Measurements from ENCODE around the gene EIF2S2.

The EIF2S2 gene

DNA sequence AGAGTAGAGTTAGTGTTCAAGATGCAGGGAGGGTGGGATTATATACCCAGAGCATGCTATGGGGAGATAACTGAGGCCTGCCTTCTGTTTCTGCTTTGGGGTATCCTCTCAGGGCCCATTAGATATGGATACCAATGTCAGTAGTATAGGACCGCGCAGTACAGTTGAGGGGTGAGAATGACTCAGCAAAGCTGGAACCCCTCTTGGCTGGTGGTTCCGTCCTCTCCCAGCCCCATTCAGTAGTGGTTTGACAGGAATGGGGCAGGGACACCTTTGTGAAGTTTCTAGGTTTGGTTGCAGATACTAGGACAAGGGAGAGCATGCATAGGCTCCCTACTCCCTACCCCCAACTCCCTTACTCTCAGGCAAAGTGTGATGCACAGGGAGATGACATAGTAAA lies 47.8 kb downstream of the EIF2S2 start:
- no peak for DNase-seq (ENCODE audit: low read depth in 2 of 2)

GRCh38 chr20:34062570-34063482 lies 49.2 kb downstream of the EIF2S2 start:
- DNase-seq (ENCODE audit: low read depth in 2 of 2): no peak

DNA sequence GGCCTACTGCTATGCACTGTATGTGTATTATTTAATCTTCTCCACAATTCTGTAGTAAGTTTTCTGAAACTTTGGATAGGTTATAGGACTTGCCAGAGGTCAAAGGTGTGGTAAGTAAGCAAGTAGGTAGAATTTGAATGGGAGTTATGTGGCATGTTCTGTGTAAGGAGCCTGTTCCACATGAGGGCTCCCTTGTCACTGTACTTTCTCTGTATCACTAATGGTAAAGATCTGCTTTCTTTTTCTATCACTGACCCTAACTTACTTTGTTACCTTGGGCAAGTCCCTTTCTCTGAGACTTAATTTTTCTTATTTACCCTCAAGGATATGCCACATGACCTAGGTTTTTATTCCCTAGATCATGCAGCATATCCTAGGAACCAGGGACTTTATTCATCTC lies 50.3 kb downstream of the EIF2S2 start:
- DNase-seq (ENCODE audit: low read depth in 2 of 2): no peak

- no peak for DNase-seq (ENCODE audit: low read depth in 2 of 2)
Measured at GRCh38 chr20:34060970-34061369, 51.1 kb downstream of the EIF2S2 start.

DNA sequence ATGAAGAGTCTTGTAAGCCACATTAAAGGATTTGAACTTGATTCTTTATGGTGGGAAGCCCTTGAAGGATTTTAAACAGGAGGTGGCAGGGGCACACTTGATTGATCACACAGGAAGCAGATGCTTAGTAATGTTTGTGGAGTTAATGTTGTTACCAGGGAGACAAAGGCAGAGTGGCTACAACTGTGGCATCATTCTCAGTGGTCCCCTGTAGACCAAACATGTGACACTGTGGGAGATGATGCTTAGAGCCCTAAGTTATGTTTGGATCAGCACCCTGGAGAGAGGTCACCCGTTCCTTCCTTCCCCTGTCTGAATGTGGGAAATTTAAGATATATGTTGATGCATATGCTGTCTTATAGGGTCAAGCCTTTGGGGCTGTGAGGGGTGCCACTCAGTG lies 53.2 kb downstream of the EIF2S2 start:
- DNase-seq (ENCODE audit: low read depth in 2 of 2): no peak

- DNase-seq (ENCODE audit: low read depth in 2 of 2): no peak
Measured at GRCh38 chr20:34055290-34055689, 56.8 kb downstream of the EIF2S2 start.

GRCh38 chr20:34052414-34052813 lies 59.6 kb downstream of the EIF2S2 start:
- DNase-seq (ENCODE audit: low read depth in 2 of 2): no peak

DNA sequence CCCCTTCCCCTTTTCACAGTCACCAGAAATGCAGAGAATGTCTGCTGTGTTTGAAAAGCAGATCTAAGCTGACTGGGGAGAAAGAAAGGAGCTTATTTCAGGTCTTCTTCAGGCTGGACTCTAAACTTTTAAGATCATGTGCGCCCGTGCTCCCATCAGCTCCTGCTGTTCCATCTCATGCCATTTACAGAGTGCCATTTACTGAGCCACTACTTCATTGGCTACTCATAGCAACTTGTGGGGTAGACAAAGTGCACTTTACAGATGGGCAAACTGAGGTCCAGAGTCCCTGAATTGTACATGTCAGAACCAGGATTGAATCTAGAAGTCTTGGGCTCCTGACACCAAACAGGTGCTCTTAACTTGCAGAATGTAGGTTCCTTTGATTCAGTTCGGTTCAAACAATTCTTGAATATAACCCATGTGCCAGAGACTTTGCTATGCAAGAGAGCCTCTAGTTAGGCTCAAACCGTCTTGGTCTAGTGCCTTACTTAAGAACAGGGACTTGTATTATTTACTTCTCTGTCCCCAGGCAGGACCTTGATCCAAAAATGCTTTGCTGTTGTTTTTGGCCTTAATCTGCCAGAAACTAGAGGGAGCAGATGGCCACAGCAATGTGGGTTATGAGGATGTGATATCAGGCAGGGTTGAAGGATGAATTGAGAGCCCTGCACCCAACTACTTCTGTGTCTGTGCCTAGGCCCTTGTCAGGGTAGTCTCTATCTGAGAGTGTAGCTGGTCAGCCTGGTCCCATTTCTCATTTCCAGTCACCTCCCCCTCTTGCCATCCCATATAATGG lies 61.9 kb downstream of the EIF2S2 start:
- DNase-seq (ENCODE audit: low read depth in 2 of 2): no peak

DNA sequence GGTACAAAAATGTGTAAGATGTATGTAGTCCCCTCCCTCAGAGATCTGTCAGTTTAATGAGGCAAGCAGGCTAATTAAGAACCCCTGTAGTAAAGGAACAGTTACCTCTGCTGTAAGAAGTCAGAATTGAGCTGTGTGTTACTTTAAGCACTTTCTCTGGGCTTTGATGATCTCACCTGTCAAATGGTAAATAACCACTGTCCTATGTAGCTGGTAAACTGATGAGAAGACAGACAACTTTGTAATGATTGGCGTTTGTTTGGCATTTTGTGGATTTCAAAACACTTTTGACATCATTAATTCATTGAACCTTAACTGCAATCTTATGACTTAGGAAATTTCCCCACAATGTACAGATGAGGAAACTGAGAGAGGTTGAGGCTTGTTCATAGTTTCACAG lies 62.7 kb downstream of the EIF2S2 start:
- DNase-seq (ENCODE audit: low read depth in 2 of 2): no peak

GRCh38 chr20:34047917-34048316 lies 64.1 kb downstream of the EIF2S2 start:
- DNase-seq (ENCODE audit: low read depth in 2 of 2): no peak

DNA sequence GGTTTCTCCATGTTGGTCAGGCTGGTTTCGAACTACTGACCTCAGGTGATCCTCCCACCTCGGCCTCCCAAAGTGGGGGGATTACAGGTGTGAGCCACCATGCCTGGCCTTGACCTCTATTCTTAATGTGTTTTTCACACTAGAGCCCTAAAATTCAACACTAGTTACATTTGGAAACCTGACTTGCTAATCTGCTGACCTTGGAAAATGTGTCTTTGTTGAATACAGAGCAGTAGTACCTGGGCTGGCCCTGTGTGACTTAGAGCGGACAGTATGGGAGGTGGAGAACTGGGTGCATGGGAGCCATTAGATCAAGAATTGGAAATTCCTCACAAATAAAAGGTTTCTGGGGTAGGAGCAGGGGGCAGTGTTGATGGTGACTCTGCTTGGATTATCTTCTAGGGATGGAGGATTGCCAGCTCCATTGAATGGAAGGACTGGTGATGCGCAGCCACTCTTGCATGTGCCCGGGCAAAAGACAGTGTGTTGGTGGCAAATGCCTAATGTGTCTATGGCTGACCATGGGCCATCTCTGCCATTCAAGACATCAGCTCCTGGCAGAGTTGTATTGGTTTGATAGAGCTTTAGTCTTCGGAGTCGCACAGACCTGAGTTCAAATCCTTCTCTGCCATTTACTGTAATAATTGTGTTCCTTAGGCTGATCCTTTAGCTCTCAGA lies 64.9 kb downstream of the EIF2S2 start:
- DNase-seq (ENCODE audit: low read depth in 2 of 2): no peak

DNA sequence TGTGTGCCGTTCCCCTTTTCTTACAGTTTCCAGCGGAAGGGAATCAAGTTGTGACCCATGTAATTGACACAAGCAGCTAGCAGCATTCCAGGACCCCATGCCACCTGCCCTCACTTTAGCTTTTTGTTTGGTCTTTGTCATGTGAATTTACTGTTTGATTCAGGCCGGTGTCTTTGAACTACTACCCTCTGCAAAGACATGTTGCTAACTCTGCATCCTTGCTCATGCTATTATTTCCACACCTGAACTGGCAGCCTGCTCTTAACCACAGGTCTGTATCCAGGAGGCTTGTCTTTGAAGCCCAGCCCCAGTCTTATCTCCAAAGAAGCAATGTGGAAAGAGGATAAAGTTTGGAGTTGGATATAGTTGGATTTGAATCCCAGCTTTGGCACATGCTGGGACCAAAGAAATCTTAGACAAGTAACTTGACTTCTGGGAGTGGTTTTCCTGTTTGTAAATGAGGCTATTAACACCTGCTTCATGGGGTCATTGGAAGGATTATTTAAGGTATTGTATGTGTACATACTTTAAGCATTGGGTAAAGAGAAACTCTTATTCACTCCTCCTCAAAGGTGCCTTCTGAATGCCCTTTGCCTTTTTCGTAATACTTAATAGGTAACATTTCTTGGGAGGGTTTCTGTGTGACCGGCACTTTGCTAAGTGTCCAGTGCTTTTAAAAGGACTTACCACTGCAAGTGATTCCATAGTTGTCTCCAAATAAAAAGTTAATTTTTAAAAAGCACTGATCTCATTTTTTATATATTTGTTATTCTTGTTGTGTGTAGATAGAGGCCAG lies 65.9 kb downstream of the EIF2S2 start:
- no peak for DNase-seq (ENCODE audit: low read depth in 2 of 2)

- DNase-seq (ENCODE audit: low read depth in 2 of 2): no peak
Measured at GRCh38 chr20:34045294-34045693, 66.7 kb downstream of the EIF2S2 start.

DNA sequence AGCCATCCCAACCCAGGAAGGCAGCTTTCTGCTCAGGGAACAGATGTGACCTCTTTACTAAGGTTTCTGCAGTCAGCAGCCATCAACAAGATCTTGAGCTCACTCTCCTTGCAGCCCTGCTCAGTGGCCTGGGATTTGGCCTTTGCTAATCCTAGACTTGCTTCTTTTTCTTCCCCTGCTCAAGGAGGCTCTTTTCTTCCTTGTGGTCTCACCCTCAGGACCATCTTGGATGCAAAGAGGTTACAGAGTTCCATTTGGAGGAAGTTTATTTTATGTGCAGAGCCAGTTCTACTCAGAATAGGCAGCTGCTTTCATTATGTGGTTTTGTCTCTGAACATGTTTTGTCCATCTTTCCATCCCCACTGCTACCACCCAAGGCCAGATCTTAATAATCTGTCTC lies 69.0 kb downstream of the EIF2S2 start:
- no peak for DNase-seq (ENCODE audit: low read depth in 2 of 2)

GRCh38 chr20:34042262-34042661 lies 69.8 kb downstream of the EIF2S2 start:
- no peak for DNase-seq (ENCODE audit: low read depth in 2 of 2)

DNA sequence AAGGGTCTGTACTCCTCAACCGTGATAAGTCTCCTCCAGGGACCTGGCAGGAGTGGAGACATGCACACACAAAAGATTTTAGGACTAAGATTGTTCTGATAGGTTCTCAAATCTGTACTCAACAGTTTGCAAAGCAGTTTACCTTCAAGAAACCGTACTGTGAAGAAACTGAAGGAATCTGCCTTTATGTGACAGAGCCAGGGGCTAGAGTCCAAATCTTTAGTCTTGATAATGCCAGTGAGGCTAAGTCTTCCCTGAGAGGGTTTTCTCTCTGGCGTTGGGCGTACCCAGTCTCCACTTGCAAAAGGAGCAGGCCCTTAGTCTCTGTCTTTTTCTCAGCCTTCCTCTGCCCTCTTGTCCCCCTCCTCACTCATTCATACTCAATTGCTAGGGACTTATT lies 70.8 kb downstream of the EIF2S2 start:
- DNase-seq (ENCODE audit: low read depth in 2 of 2): no peak

DNA sequence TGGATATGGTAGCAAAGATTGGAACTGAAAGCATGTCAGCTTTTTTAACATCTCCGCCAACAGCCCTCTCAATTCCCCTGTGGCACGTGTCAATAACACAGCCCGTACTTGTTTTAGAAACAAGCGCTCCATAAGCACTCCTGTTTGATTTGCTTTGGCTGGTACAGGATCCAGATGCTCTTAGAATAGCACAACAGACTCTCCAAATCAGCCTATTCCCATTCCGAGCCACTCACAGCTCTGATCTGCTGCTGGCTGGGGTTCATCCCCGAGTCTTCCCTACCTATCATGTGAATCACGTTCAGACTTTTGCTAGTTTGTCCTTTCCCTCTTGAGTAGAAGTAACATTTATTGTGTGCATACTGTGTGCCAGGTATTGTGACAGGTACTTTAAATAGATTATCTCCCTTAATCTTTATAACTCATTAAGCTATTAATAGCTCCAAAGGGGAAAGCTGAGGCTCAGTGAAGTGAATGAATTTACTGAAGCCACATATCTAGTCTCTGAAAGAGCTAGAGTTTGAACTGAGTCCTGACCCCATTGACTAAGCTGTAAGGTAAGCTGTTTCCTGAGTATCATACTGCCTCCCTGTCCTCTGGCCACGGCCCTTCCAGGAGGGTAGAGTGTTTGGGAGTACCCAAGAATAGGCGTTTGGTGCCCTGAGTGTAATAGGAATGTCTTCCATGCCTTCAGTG lies 71.6 kb downstream of the EIF2S2 start:
- no peak for DNase-seq (ENCODE audit: low read depth in 2 of 2)
